B cell (primary cell): ENCODE measurements around the gene SLC25A20.

Experiments
- EZH2 ChIP-seq: IDR thresholded peaks from 2 replicates; pipeline ENCODE4 v1.6.1; 2012; ENCODE audit warnings: borderline replicate concordance, low read depth, mild to moderate bottlenecking, moderate library complexity, low read length; ENCODE audit not compliant: insufficient read depth, poor library complexity, severe bottlenecking
- TF ChIP-seq, protein P1 (sequence below): fragments of 200-600 bp; IDR thresholded peaks from one replicate; pipeline ENCODE4 v1.8.0; 2022; ENCODE audit warnings: antibody characterized with exemption, mild to moderate bottlenecking

- TF ChIP-seq, protein P1, sequence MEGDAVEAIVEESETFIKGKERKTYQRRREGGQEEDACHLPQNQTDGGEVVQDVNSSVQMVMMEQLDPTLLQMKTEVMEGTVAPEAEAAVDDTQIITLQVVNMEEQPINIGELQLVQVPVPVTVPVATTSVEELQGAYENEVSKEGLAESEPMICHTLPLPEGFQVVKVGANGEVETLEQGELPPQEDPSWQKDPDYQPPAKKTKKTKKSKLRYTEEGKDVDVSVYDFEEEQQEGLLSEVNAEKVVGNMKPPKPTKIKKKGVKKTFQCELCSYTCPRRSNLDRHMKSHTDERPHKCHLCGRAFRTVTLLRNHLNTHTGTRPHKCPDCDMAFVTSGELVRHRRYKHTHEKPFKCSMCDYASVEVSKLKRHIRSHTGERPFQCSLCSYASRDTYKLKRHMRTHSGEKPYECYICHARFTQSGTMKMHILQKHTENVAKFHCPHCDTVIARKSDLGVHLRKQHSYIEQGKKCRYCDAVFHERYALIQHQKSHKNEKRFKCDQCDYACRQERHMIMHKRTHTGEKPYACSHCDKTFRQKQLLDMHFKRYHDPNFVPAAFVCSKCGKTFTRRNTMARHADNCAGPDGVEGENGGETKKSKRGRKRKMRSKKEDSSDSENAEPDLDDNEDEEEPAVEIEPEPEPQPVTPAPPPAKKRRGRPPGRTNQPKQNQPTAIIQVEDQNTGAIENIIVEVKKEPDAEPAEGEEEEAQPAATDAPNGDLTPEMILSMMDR: no peak
- no peak for TF ChIP-seq EZH2
Measured at GRCh38 chr3:48852151-48852550, 46.5 kb downstream of the SLC25A20 start.
